OCI-LY1 (cell line): ENCODE data around the gene RAB6B.

ENCODE experiments used
- H2AFZ ChIP-seq: fragments of 200-600 bp; sonication (generic), shearing (Covaris generic); 2 replicates; pipeline ENCODE4 v1.6.0; 2014; ENCODE audit warnings: antibody characterized with exemption, mild to moderate bottlenecking, low read length
- H3F3A ChIP-seq: fragments of 200-600 bp; sonication (generic), shearing (Covaris generic); 2 replicates; pipeline ENCODE4 v1.6.0; 2014; ENCODE audit warnings: mild to moderate bottlenecking, antibody characterized with exemption, low read length, moderate library complexity; ENCODE audit not compliant: insufficient read depth
- H3K27ac ChIP-seq: fragments of 200-600 bp; sonication (generic); 2 replicates; pipeline ENCODE4 v1.5.1; 2014; ENCODE audit warnings: low read length, mixed run types, mild to moderate bottlenecking, low read depth; ENCODE audit not compliant: poor library complexity, severe bottlenecking
- H3K27me3 ChIP-seq: fragments of 200-600 bp; sonication (generic); 2 replicates; pipeline ENCODE4 v1.6.0; 2014; ENCODE audit warnings: antibody characterized with exemption, mild to moderate bottlenecking, low read length, moderate library complexity; ENCODE audit not compliant: insufficient read depth
- H3K36me3 ChIP-seq: fragments of 200-600 bp; sonication (generic); 2 replicates; pipeline ENCODE4 v1.6.1; 2014; ENCODE audit warnings: mild to moderate bottlenecking, antibody characterized with exemption, low read length, moderate library complexity, mixed read lengths; ENCODE audit not compliant: insufficient read depth
- H3K4me1 ChIP-seq: fragments of 200-600 bp; sonication (generic); 2 replicates; pipeline ENCODE4 v1.5.1; 2014; ENCODE audit warnings: mild to moderate bottlenecking, low read length, moderate library complexity; ENCODE audit not compliant: insufficient read depth, severe bottlenecking
- H3K4me2 ChIP-seq: fragments of 200-600 bp; sonication (generic), shearing (Covaris generic); 2 replicates; pipeline ENCODE4 v1.6.1; 2014; ENCODE audit warnings: low read length
- H3K4me3 ChIP-seq: fragments of 200-600 bp; sonication (generic); 2 replicates; pipeline ENCODE4 v1.5.1; 2014; ENCODE audit warnings: low read length, low read depth, mild to moderate bottlenecking, mixed read lengths; ENCODE audit not compliant: poor library complexity, severe bottlenecking
- H3K79me2 ChIP-seq: fragments of 200-600 bp; shearing (Covaris generic); 2 replicates; pipeline ENCODE4 v1.6.1; 2016; ENCODE audit warnings: mixed run types, low read length, mixed read lengths; ENCODE audit not compliant: insufficient read depth
- H3K9ac ChIP-seq: fragments of 200-600 bp; sonication (generic), shearing (Covaris generic); 2 replicates; pipeline ENCODE4 v1.6.1; 2014; ENCODE audit warnings: mild to moderate bottlenecking, low read length, mixed read lengths
- H3K9me2 ChIP-seq: fragments of 200-600 bp; sonication (generic), shearing (Covaris generic); 2 replicates; pipeline ENCODE4 v1.6.1; 2014; ENCODE audit warnings: low read depth, mild to moderate bottlenecking, low read length, mixed read lengths
- H3K9me3 ChIP-seq: fragments of 200-600 bp; shearing (Covaris generic); 2 replicates; pipeline ENCODE4 v1.6.1; 2014; ENCODE audit warnings: low read length, mixed read lengths
- H4K20me1 ChIP-seq: fragments of 200-600 bp; sonication (generic), shearing (Covaris generic); 2 replicates; pipeline ENCODE4 v1.6.0; 2016; ENCODE audit warnings: mild to moderate bottlenecking, low read length; ENCODE audit not compliant: insufficient read depth
- CTCF ChIP-seq: fragments of 200-600 bp; sonication (generic), shearing (Covaris generic); IDR thresholded peaks from 2 replicates; pipeline ENCODE4 v1.5.1; 2017; ENCODE audit warnings: mild to moderate bottlenecking, antibody characterized with exemption, low read length, moderate library complexity, mixed read lengths
- EZH2 ChIP-seq: fragments of 200-600 bp; sonication (generic), shearing (Covaris generic); IDR thresholded peaks from 2 replicates; pipeline ENCODE4 v1.8.0; 2017; ENCODE audit warnings: borderline replicate concordance, mixed run types, mild to moderate bottlenecking, antibody characterized with exemption, low read length, moderate library complexity, mixed read lengths

RAB6B gene

GRCh38 chr3:133884887-133885711 lies 10.6 kb downstream of the RAB6B start:
- H3F3A ChIP-seq, result no peaks in the 10 kb centered on the region
- no peak overlapping the region for H3K4me3 ChIP-seq
- no peak overlapping the region for H2AFZ ChIP-seq
- H3K27ac ChIP-seq, result no peak overlapping the region
- H3K27me3 ChIP-seq, result no peaks in the 10 kb centered on the region; the same call in 1 of the 2 replicates
- H3K36me3 ChIP-seq, result no peaks in the 10 kb centered on the region
- H3K79me2 ChIP-seq, result no peaks in the 10 kb centered on the region
- no peak overlapping the region for H3K9ac ChIP-seq
- H3K4me2 ChIP-seq, result no peak overlapping the region
- no peaks in the 10 kb centered on the region for H3K4me1 ChIP-seq
- no peaks in the 10 kb centered on the region for H4K20me1 ChIP-seq
- H3K9me3 ChIP-seq, result no peaks in the 10 kb centered on the region
- TF ChIP-seq EZH2 (no peak), CTCF (no peak)
- no peaks in the 10 kb centered on the region for H3K9me2 ChIP-seq

GRCh38 chr3:133884054-133884886 lies 11.4 kb downstream of the RAB6B start:
- no peaks in the 10 kb centered on the region for H3F3A ChIP-seq
- no peaks in the 10 kb centered on the region for H3K36me3 ChIP-seq
- H3K4me3 ChIP-seq, result no peak overlapping the region
- no peaks in the 10 kb centered on the region for H3K79me2 ChIP-seq
- H3K9me3 ChIP-seq, result no peaks in the 10 kb centered on the region
- H3K9me2 ChIP-seq, result no peaks in the 10 kb centered on the region
- H3K4me2 ChIP-seq, result no peak overlapping the region
- no peaks in the 10 kb centered on the region for H4K20me1 ChIP-seq
- H2AFZ ChIP-seq, result no peak overlapping the region
- no peak overlapping the region for H3K27ac ChIP-seq
- TF ChIP-seq CTCF (no peak), EZH2 (no peak)
- H3K27me3 ChIP-seq, result no peaks in the 10 kb centered on the region; the same call in 1 of the 2 replicates
- H3K4me1 ChIP-seq, result no peaks in the 10 kb centered on the region
- H3K9ac ChIP-seq, result no peak overlapping the region

GRCh38 chr3:133883641-133884040 lies 12.0 kb downstream of the RAB6B start:
- no peak for TF ChIP-seq EZH2
- no peak for TF ChIP-seq CTCF
- Histone ChIP-seq H3K9me3 (peaks cover 3% of the 10 kb centered on the region; the same call in 1 of the 2 replicates), H2AFZ (no peak overlapping the region), H4K20me1 (no peaks in the 10 kb centered on the region), H3K9me2 (no peaks in the 10 kb centered on the region), H3K27me3 (peaks cover 1% of the 10 kb centered on the region; the same call in 1 of the 2 replicates), H3K4me2 (no peak overlapping the region), H3K79me2 (no peaks in the 10 kb centered on the region), H3K4me3 (no peak overlapping the region), H3F3A (no peaks in the 10 kb centered on the region), H3K9ac (no peak overlapping the region), H3K27ac (no peak overlapping the region), H3K36me3 (no peaks in the 10 kb centered on the region), H3K4me1 (no peaks in the 10 kb centered on the region)
